8988T (cell line): Measurements from ENCODE around the gene CHN1.

Experiments used
- DNase-seq: peaks from one replicate; pipeline ENCODE4 v3.0.0; 2011

The CHN1 gene

DNA sequence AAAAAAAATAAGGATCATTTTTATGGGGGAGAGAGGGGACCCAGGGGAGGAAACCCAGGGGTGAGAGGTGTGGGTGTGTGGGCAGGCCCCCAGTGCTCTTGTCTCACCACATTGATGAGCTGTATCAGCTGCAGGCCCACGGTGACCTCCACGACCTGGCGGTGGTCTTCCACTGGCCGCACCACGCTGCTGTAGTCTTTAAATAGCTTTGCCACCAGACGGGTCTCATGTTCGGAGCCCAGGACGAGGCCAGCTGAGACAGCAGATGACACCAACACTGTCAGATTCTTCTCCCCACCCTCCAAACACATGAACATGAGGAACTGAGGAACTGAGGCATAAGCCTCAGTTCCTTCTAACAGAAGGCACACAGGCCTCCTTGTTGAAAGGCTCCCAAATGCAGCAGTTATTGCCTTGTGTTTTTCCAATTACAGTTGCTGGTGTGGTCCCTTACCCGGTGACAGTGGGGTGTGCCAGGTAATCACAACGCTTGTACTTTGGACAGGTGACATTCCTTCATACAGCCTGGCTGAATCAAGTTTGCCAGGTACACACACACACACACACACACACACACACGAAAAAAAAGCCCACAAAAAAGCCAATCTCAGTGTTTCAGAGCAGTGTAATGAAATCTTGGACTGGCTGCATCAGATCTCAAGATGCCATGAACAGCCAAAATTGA, 245.7 kb downstream of the CHN1 start:
- DNase-seq = no peak

DNA sequence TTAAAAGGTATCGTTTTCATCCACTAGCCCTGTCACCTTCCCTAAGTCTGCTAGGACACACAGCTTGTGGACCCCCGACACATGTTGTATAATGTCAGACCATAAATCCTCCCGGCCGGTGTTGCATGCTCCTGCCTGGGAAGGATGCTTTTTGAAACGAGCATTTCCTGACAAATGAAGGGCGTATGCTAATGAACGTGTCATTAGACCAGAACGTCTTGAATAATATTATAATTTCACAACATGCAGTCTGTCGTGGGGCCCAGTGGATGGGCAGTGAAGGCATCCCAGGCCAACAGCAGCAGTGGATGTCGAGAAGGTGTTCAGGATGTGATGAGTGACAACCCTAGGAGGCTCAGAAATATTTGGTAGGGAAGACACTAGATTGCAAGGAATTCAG, 248.4 kb downstream of the CHN1 start:
- DNase-seq = no peak

DNA sequence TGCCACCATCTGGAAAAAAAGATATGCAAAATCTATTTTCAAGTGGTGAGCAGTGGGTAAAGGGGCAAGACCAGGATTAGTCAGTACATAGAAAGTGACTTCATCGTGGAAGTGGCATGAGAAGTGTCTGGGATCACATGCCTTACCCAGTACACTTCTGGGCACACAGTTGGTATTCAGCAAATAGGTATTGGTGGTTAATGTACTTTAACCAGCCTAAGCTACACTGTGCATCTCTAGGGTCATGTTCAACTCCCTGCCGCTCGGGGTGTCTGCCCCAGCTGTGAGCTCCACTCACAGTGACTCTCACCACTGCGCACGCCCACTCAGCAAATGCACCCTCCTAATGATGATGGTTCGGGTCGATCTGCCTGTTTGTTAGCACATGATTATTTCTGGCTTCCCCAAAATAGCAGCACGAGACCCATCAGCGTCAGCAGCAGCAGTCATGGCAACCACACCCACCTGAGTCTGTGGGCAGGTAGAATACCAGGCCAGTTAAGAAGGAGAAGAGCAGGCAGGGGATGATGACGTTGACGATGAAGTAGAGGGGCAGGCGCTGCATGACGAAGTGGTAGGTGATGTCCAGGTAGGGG, 252.0 kb downstream of the CHN1 start:
- no peak for DNase-seq

DNA sequence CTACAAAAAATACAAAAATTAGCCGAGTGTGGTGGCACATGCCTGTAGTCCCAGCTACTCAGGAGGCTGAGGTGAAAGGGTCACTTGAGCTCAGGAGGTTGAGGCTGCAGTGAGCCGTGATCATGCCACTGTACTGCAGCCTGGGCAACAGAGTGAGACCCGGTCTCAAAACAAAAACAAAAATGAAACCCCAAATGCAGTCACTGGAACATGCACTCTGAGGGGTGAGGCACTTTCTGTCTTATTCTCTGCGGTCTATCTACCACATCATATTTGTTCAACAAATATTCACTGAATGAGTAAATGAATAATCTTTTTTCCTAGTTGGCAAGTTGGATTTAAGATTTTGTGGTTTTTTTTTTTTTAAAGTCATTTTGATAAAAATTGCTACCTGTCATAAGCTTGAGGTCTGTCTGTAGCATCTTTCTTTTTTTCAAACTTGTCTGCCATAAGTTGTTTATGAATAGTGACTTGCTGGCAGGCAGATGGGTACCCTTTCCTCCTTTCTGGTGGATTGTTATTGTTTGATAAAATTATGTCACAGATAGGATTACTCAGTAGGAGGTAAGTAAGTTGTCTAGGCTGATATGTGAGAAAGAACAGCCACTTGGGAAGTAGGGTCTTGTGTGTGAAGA, 252.7 kb downstream of the CHN1 start:
- no peak for DNase-seq

DNA sequence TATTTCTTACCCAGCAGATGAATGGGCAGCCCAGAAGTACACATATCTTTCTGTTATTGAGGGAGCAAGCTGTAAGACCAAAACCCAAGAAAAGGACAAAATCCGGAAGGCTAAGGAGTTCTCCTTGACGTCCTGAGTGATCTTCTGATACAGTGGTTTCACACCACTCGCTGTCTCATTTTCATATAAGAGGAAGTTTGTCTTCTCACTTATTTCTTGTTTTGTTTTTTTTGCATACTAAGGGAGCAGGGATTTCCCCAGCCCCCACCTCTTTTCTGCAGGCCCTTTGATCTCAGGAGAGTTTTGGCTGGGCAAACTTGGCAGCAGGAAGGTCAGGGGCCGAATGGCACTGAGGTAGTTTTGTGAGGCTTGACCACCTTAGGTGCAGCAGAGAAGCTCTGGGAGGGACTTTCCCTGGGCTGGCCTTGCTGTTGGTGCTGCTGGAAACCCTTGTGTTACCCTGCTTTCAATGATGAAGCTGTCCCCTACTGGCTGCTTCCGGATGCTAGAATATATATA, 254.2 kb downstream of the CHN1 start:
- DNase-seq = no peak

DNA sequence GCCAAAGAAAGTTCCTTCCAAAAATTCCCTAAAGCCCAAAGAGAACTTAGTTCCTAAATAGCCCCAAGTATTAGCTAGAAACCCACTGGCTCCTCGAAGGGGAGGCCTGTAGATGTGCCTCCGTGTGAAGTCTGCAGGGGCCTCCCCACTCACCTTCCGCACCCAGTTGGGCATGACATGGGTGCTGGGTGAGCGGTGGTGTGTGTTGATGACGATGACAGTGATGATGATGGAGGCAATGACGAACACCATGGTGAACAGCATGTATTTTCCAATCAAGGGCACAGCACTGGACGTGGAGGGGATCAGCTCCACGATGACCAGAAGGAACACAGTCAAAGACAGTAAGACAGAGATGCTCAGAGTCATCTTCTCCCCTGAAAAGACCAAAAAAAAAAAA, 255.4 kb downstream of the CHN1 start:
- DNase-seq = no peak

DNA sequence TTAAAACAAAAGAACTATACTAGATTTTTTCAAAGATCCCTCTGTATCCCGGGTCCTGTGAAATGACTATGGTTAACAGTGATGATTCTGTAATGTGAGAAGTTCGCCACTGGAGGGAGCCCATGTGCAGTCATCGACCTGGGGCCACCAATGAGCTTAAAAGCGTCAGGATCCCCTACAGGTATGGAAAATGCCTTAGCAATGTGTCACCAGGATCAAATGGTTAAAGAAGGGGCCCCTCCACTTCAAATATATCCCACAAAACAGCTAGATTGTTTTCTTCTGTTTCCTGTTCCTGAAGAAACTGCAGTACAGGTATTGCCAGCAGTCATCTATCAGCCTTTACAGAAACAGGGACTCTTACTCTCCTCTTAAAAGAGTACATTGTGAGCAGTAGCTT, 256.2 kb downstream of the CHN1 start:
- no peak for DNase-seq
